ENCODE measurements around the gene PEX11B.
"Not testable (repeated sequence)": the region's sequence is repeated elsewhere in the genome, so short reads cannot be mapped to it uniquely, and the experiment has no call there.

PEX11B gene

GRCh38 chr1:145952903-145953302, 34.4 kb upstream of the PEX11B start:
- no peak for DNase-seq (ENCODE audit: low spot score)

GRCh38 chr1:145951526-145951925, 33.0 kb upstream of the PEX11B start:
- DNase-seq (ENCODE audit: low spot score), result no peak

GRCh38 chr1:145949219-145949618, 30.7 kb upstream of the PEX11B start:
- no peak for DNase-seq (ENCODE audit: low spot score)

- DNase-seq (ENCODE audit: low spot score), result no peak
These were observed 29.0 kb upstream of the PEX11B start for GRCh38 chr1:145947551-145947950.

GRCh38 chr1:145946477-145946986, 28.0 kb upstream of the PEX11B start:
- DNase-seq (ENCODE audit: low spot score), result no peak

GRCh38 chr1:145944532-145944931, 26.0 kb upstream of the PEX11B start:
- no peak for DNase-seq (ENCODE audit: low spot score)

- no peak for DNase-seq (ENCODE audit: low spot score)
These were observed 24.4 kb upstream of the PEX11B start for GRCh38 chr1:145942871-145943270.

GRCh38 chr1:145942405-145942804, 23.9 kb upstream of the PEX11B start:
- no peak for DNase-seq (ENCODE audit: low spot score)

GRCh38 chr1:145937436-145937835, 18.9 kb upstream of the PEX11B start:
- DNase-seq (ENCODE audit: low spot score), result no peak

GRCh38 chr1:145936247-145936646, 17.7 kb upstream of the PEX11B start:
- peak; percentile 78 for DNase-seq (ENCODE audit: low spot score)

GRCh38 chr1:145935708-145936107, 17.2 kb upstream of the PEX11B start:
- DNase-seq (ENCODE audit: low spot score), result peak; percentile 53

- DNase-seq (ENCODE audit: low spot score), result not testable (repeated sequence)
These were observed 14.0 kb upstream of the PEX11B start for GRCh38 chr1:145932522-145933009.

- DNase-seq (ENCODE audit: low spot score), result no peak
These were observed 9.6 kb upstream of the PEX11B start for GRCh38 chr1:145927916-145928643.

GRCh38 chr1:145927063-145927886, 8.8 kb upstream of the PEX11B start, which contains the start of gene RBM8A:
Gene RBM8A (minus strand): TSS chr1:145927484. CDS start chr1:145927426, 58 bp downstream.
- peak; percentile 92 for DNase-seq (ENCODE audit: low spot score)

- DNase-seq (ENCODE audit: low spot score), result no peak
These were observed 8.2 kb upstream of the PEX11B start for GRCh38 chr1:145926686-145927062.

- DNase-seq (ENCODE audit: low spot score), result no peak
These were observed 3.7 kb upstream of the PEX11B start for GRCh38 chr1:145922266-145922665.

GRCh38 chr1:145920297-145920696, 1.8 kb upstream of the PEX11B start:
- DNase-seq (ENCODE audit: low spot score), result not testable (repeated sequence)

- peak; percentile 50 for DNase-seq (ENCODE audit: low spot score)
These were observed 749 bp upstream of the PEX11B start for GRCh38 chr1:145918992-145919939.

GRCh38 chr1:145917595-145917994, 922 bp downstream of the PEX11B start:
- no peak for DNase-seq (ENCODE audit: low spot score)

GRCh38 chr1:145916745-145917144, 1.8 kb downstream of the PEX11B start:
- no peak for DNase-seq (ENCODE audit: low spot score)

- DNase-seq (ENCODE audit: low spot score), result no peak
These were observed 6.3 kb downstream of the PEX11B start for GRCh38 chr1:145912128-145912641.

All from COLO829 (cell line).